ENCODE measurements around the gene FIGLA.

The FIGLA gene

GRCh38 chr2:70828914-70829824, 38.7 kb upstream of the FIGLA start:
- Histone ChIP-seq H3K9me2 (replicated peaks; ENCODE audit: low read depth, low read length) (no peaks in the 10 kb centered on the region), H3K36me3 (ENCODE audit: insufficient read depth, low read length) (no peaks in the 10 kb centered on the region), H3K79me2 (ENCODE audit: insufficient read depth, low read length) (no peaks in the 10 kb centered on the region), H3K9ac (ENCODE audit: low read depth, low read length, poor library complexity, severe bottlenecking) (no peak overlapping the region), H2AFZ (ENCODE audit: low read length) (peak overlapping the region; percentile 62), H3K4me3 (ENCODE audit: low read length, poor library complexity, severe bottlenecking) (no peak overlapping the region), H3K9me3 (ENCODE audit: insufficient read depth, low read depth, low read length) (no peaks in the 10 kb centered on the region), H3K4me1 (ENCODE audit: insufficient read depth, low read length, poor library complexity, severe bottlenecking) (no peaks in the 10 kb centered on the region), H3K4me2 (ENCODE audit: low read depth, low read length, poor library complexity, severe bottlenecking) (no peak overlapping the region), H3K27me3 (ENCODE audit: insufficient read depth, low read length, poor library complexity, severe bottlenecking) (no peaks in the 10 kb centered on the region), H4K20me1 (ENCODE audit: insufficient read depth, low read length, poor library complexity, severe bottlenecking) (no peaks in the 10 kb centered on the region), H3F3A (ENCODE audit: low read depth) (no peaks in the 10 kb centered on the region)
- no peak for TF ChIP-seq CTCF (conservative IDR thresholded peaks at IDR 0.05; ENCODE audit: low read length)
- TF ChIP-seq EZH2phosphoT487 (IDR thresholded peaks at IDR 0.05; ENCODE audit: borderline replicate concordance) = no peak

DNA sequence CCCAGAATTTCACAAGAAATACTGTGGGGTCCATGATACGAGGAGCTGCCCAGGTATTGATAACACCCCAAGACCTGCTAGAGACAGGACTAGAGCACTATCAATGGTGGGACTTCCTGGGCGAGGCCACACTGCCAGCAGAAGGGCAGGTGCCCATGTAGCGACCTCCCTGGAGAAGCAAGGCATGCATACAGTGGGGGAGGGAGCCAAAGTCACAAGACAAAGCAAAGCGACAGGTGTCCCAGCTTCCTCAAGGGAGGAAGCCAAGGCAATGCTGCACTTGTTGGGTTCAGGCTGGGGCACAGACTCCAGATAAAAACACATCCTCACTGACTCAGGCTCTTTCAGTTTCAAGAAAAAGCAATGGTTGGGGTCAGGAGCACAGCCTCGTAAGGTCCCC, 37.7 kb upstream of the FIGLA start:
- no peaks in the 10 kb centered on the region for H3K79me2 ChIP-seq (ENCODE audit: insufficient read depth, low read length)
- H2AFZ ChIP-seq (ENCODE audit: low read length) = no peak overlapping the region
- no peak for TF ChIP-seq EZH2phosphoT487 (IDR thresholded peaks at IDR 0.05; ENCODE audit: borderline replicate concordance)
- no peak for TF ChIP-seq CTCF (conservative IDR thresholded peaks at IDR 0.05; ENCODE audit: low read length)
- no peak overlapping the region for H3K4me2 ChIP-seq (ENCODE audit: low read depth, low read length, poor library complexity, severe bottlenecking)
- no peaks in the 10 kb centered on the region for H3F3A ChIP-seq (ENCODE audit: low read depth)
- no peaks in the 10 kb centered on the region for H3K9me2 ChIP-seq (replicated peaks; ENCODE audit: low read depth, low read length)
- H3K4me1 ChIP-seq (ENCODE audit: insufficient read depth, low read length, poor library complexity, severe bottlenecking) = no peaks in the 10 kb centered on the region
- no peaks in the 10 kb centered on the region for H3K36me3 ChIP-seq (ENCODE audit: insufficient read depth, low read length)
- H3K9ac ChIP-seq (ENCODE audit: low read depth, low read length, poor library complexity, severe bottlenecking) = no peak overlapping the region
- H4K20me1 ChIP-seq (ENCODE audit: insufficient read depth, low read length, poor library complexity, severe bottlenecking) = no peaks in the 10 kb centered on the region
- no peak overlapping the region for H3K4me3 ChIP-seq (ENCODE audit: low read length, poor library complexity, severe bottlenecking)
- H3K9me3 ChIP-seq (ENCODE audit: insufficient read depth, low read depth, low read length) = no peaks in the 10 kb centered on the region
- no peaks in the 10 kb centered on the region for H3K27me3 ChIP-seq (ENCODE audit: insufficient read depth, low read length, poor library complexity, severe bottlenecking)

DNA sequence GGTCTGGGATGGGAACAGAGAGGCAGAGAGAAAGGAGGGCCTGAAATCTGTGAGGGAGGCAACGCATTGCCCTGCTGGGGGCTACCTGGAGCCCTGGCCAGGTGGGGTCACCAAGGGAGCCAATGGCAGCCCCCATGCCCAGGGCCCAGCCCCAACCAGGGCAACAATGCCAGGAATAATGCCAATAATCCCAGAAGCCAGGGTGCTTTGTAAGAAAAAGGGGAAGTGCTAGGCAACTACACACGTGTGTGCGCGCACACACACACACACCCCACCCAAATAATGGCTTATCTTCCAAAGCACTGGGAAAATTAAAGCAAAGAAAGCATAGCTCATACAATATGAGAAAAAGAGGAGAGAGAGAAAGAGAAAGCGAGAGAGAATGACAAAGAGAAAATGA, 36.9 kb upstream of the FIGLA start:
- H3K79me2 ChIP-seq (ENCODE audit: insufficient read depth, low read length) = no peaks in the 10 kb centered on the region
- H4K20me1 ChIP-seq (ENCODE audit: insufficient read depth, low read length, poor library complexity, severe bottlenecking) = no peaks in the 10 kb centered on the region
- no peak overlapping the region for H3K4me3 ChIP-seq (ENCODE audit: low read length, poor library complexity, severe bottlenecking)
- TF ChIP-seq CTCF (conservative IDR thresholded peaks at IDR 0.05; ENCODE audit: low read length) (no peak), EZH2phosphoT487 (IDR thresholded peaks at IDR 0.05; ENCODE audit: borderline replicate concordance) (no peak)
- H3K9me3 ChIP-seq (ENCODE audit: insufficient read depth, low read depth, low read length) = no peaks in the 10 kb centered on the region
- H3F3A ChIP-seq (ENCODE audit: low read depth) = no peaks in the 10 kb centered on the region
- no peak overlapping the region for H3K4me2 ChIP-seq (ENCODE audit: low read depth, low read length, poor library complexity, severe bottlenecking)
- no peaks in the 10 kb centered on the region for H3K36me3 ChIP-seq (ENCODE audit: insufficient read depth, low read length)
- no peaks in the 10 kb centered on the region for H3K9me2 ChIP-seq (replicated peaks; ENCODE audit: low read depth, low read length)
- H3K4me1 ChIP-seq (ENCODE audit: insufficient read depth, low read length, poor library complexity, severe bottlenecking) = no peaks in the 10 kb centered on the region
- H3K27me3 ChIP-seq (ENCODE audit: insufficient read depth, low read length, poor library complexity, severe bottlenecking) = no peaks in the 10 kb centered on the region
- no peak overlapping the region for H2AFZ ChIP-seq (ENCODE audit: low read length)
- H3K9ac ChIP-seq (ENCODE audit: low read depth, low read length, poor library complexity, severe bottlenecking) = no peak overlapping the region
